22Rv1 (cell line): Measurements from ENCODE around the gene VANGL1.

Experiments used
- H3K27ac ChIP-seq: fragments of 450-650 bp; 2 replicates; pipeline ENCODE4 v1.5.1; 2017
- ZFX ChIP-seq: fragments of 450-650 bp; IDR thresholded peaks from 2 replicates; pipeline ENCODE4 v1.6.1; 2017; ENCODE audit warnings: antibody characterized with exemption, borderline replicate concordance
- TF ChIP-seq, protein P1 (sequence below): fragments of 450-650 bp; IDR thresholded peaks from 2 replicates; pipeline ENCODE4 v1.5.1; 2017; ENCODE audit warnings: mild to moderate bottlenecking

The VANGL1 gene

DNA sequence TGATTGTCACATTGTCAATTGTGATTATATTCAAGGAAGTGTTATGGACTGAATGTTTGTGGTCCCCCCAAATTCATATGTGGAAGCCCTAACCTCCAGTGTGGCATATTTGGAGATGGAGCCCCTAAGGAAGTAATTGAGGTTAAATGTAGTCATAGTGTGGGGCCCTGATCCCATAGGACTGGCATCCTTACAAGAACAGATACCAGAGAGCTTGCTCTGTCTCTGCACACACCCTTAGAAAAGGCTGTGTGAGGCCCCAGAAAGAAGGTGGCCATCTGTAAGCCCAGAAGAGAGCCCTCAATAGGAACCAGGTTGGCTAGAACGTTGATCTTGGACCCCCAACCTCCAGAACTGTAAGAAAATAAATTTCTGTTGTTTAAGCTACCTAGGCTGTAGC lies 28.1 kb downstream of the VANGL1 start:
- H3K27ac ChIP-seq: no peak overlapping the region
- TF ChIP-seq, protein P1, sequence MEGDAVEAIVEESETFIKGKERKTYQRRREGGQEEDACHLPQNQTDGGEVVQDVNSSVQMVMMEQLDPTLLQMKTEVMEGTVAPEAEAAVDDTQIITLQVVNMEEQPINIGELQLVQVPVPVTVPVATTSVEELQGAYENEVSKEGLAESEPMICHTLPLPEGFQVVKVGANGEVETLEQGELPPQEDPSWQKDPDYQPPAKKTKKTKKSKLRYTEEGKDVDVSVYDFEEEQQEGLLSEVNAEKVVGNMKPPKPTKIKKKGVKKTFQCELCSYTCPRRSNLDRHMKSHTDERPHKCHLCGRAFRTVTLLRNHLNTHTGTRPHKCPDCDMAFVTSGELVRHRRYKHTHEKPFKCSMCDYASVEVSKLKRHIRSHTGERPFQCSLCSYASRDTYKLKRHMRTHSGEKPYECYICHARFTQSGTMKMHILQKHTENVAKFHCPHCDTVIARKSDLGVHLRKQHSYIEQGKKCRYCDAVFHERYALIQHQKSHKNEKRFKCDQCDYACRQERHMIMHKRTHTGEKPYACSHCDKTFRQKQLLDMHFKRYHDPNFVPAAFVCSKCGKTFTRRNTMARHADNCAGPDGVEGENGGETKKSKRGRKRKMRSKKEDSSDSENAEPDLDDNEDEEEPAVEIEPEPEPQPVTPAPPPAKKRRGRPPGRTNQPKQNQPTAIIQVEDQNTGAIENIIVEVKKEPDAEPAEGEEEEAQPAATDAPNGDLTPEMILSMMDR: no peak
- no peak for TF ChIP-seq ZFX

DNA sequence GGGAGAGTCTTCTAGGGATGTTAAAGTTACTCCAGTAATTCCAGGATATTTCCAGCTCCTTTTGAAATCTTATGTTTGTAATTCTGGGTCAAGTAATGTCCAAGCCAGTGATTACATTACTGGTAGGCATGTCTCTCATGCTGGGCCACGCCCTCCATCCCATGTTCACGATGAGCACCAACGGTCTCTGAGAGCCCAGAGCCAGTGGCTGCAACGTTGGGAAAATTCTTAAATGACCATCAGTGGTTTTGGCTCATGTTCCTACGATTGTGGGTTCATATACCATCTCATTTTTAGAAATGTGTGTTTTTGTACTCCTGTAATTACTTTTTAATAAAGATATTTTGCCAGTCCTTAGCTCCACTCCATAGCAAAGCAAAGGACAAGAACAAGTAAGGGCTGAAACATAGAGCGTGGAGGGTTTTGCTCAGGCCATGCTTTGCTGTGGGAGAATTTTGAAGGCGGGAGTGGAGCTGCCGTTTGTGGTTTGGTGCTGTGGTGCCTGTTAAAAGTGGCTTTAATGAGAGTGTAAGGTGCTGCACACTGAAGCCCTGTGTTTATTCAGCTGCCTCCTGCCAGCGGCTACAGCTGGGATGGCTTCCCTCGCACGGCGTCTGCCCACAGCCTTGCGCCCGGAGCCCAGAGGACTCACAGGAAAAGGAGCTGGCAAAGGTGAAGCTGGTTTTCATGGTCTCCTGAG lies 28.9 kb downstream of the VANGL1 start:
- no peak for TF ChIP-seq ZFX
- TF ChIP-seq, protein P1: no peak
- no peak overlapping the region for H3K27ac ChIP-seq

GRCh38 chr1:115671176-115671934 lies 29.6 kb downstream of the VANGL1 start:
- no peak for TF ChIP-seq ZFX
- TF ChIP-seq, protein P1: no peak
- H3K27ac ChIP-seq: no peak overlapping the region

DNA sequence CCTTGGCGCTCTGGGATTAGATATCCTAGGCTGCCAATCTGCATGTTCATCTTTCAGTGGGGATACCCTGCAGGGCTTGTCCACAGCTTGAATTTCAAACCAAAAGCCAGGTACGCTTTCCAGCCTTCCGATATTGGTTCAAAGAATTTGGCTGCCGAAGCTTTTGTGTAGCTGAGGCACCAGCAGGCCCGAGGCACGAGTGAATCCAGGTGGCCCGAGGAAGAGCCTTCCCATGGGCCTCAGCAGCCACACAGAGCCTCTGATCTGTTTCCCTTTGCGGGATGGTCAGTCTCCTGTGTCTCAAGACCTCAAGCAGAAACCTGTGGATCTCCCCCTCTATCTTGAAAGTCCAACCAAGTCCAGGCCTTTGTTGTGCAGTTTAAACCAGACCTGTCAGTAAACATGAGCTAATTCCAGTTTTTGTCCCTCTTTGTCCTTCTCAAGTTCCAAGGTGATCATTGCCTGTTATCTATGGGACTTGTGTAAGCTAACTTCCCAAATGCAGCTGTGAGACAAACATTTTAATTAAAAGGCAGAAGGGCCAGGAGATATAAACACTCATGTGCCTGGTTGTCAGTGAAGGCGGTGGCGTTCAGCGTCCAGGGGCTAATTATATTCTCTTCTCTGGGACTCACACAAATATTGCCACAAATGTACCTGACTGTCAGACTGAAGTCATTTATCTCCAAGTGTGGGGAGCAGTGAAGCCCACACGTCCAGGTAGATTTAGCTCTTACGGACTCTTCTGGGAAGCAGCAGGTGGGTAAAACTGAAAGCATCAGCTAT lies 30.6 kb downstream of the VANGL1 start:
- no peak overlapping the region for H3K27ac ChIP-seq
- TF ChIP-seq, protein P1: no peak
- no peak for TF ChIP-seq ZFX

- no peak for TF ChIP-seq ZFX
- TF ChIP-seq, protein P1: no peak
- peak overlapping the region; percentile 13; the same call in 1 of the 2 replicates for H3K27ac ChIP-seq
Observed at GRCh38 chr1:115676498-115677181, 34.9 kb downstream of the VANGL1 start.

DNA sequence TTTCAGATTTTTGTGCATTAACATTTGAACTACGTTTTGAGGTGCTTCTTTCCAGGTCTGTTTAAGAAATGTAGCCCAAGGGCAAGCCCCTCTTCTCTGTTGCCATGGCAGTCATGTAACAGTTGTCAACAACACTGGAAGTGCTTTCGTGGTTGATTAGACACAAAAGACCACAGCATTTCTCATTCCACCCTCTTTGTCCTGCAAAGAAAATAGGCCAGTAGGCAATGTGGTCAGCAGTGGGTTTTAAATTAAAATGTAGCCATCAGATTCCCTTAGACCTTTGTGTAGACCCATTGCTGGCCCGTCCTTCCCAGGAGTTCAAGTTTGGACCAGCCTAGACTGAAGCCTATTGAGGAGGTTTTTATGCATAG lies 35.4 kb downstream of the VANGL1 start:
- H3K27ac ChIP-seq: no peak overlapping the region
- no peak for TF ChIP-seq ZFX
- TF ChIP-seq, protein P1: no peak
